ENCODE data around the gene C7orf57. TPM values are rescaled to one million over a fixed set of nuclear protein-coding genes. Genes with fewer than 3 reads are reported as not detected.

The C7orf57 gene
- total RNA-seq, 1 donor from 2014 or later: not detected

GRCh38 chr7:48094861-48095293, 59.5 kb downstream of the C7orf57 start:
- Mint-ChIP-seq H3K36me3 (peaks cover 3% of the 10 kb centered on the region), H3K27ac (peak overlapping the region; percentile 91), H3K4me3 (no peak overlapping the region), H3K27me3 (ENCODE audit: low read depth) (peaks cover 15% of the 10 kb centered on the region), H3K9me3 (no peaks in the 10 kb centered on the region), H3K4me1 (peaks cover 41% of the 10 kb centered on the region)
- DNase-seq (ENCODE audit: low spot score in 2 of 2, unreplicated experiment in 2 of 2): no peak
- no peak for TF ChIP-seq CTCF (IDR thresholded peaks at IDR 0.05; ENCODE audit: unreplicated experiment)

- no peaks in the 10 kb centered on the region for H3K9me3 Mint-ChIP-seq
- DNase-seq (ENCODE audit: low spot score in 2 of 2, unreplicated experiment in 2 of 2): no peak
- TF ChIP-seq CTCF (IDR thresholded peaks at IDR 0.05; ENCODE audit: unreplicated experiment): no peak
- peaks cover 3% of the 10 kb centered on the region for H3K36me3 Mint-ChIP-seq
- peaks cover 5% of the 10 kb centered on the region for H3K27me3 Mint-ChIP-seq (ENCODE audit: low read depth)
- H3K27ac Mint-ChIP-seq: peak overlapping the region; percentile 48
- peaks cover 33% of the 10 kb centered on the region for H3K4me1 Mint-ChIP-seq
- no peak overlapping the region for H3K4me3 Mint-ChIP-seq
Measured at GRCh38 chr7:48096273-48096672, 60.9 kb downstream of the C7orf57 start.

- peaks cover 3% of the 10 kb centered on the region for H3K9me3 Mint-ChIP-seq
- TF ChIP-seq CTCF (IDR thresholded peaks at IDR 0.05; ENCODE audit: unreplicated experiment): no peak
- H3K4me3 Mint-ChIP-seq: no peak overlapping the region
- no peak overlapping the region for H3K27ac Mint-ChIP-seq
- H3K36me3 Mint-ChIP-seq: peaks cover 5% of the 10 kb centered on the region
- no peaks in the 10 kb centered on the region for H3K27me3 Mint-ChIP-seq (ENCODE audit: low read depth)
- DNase-seq (ENCODE audit: low spot score in 2 of 2, unreplicated experiment in 2 of 2): no peak
- H3K4me1 Mint-ChIP-seq: peaks cover 33% of the 10 kb centered on the region
Measured at GRCh38 chr7:48097521-48098231, 62.3 kb downstream of the C7orf57 start.

GRCh38 chr7:48098846-48099245, 63.5 kb downstream of the C7orf57 start:
- H3K36me3 Mint-ChIP-seq: peaks cover 11% of the 10 kb centered on the region

GRCh38 chr7:48099781-48100180, 64.4 kb downstream of the C7orf57 start:
- peaks cover 28% of the 10 kb centered on the region for H3K4me1 Mint-ChIP-seq
- no peak for TF ChIP-seq CTCF (IDR thresholded peaks at IDR 0.05; ENCODE audit: unreplicated experiment)
- H3K9me3 Mint-ChIP-seq: peaks cover 4% of the 10 kb centered on the region
- H3K27ac Mint-ChIP-seq: no peak overlapping the region
- H3K4me3 Mint-ChIP-seq: no peak overlapping the region
- peaks cover 16% of the 10 kb centered on the region for H3K36me3 Mint-ChIP-seq
- H3K27me3 Mint-ChIP-seq (ENCODE audit: low read depth): no peaks in the 10 kb centered on the region
- no peak for DNase-seq (ENCODE audit: low spot score in 2 of 2, unreplicated experiment in 2 of 2)

More at GRCh38 chr7:48098846-48099245, 63.5 kb downstream of the C7orf57 start:
- no peak for TF ChIP-seq CTCF (IDR thresholded peaks at IDR 0.05; ENCODE audit: unreplicated experiment)
- peaks cover 4% of the 10 kb centered on the region for H3K9me3 Mint-ChIP-seq
- DNase-seq (ENCODE audit: low spot score in 2 of 2, unreplicated experiment in 2 of 2): no peak
- H3K27me3 Mint-ChIP-seq (ENCODE audit: low read depth): no peaks in the 10 kb centered on the region
- H3K4me1 Mint-ChIP-seq: peaks cover 33% of the 10 kb centered on the region
- H3K4me3 Mint-ChIP-seq: no peak overlapping the region
- H3K27ac Mint-ChIP-seq: no peak overlapping the region

All from mesothelial cell of epicardium (in vitro differentiated cells).